SKM-1 (cell line): Measurements from ENCODE around the gene KCTD12.

Experiments used
- DNase-seq: peaks from one replicate; lab custom pipeline; 2025; ENCODE audit not compliant: unreplicated experiment; lab: John Stamatoyannopoulos, UW

The KCTD12 gene

GRCh38 chr13:76888421-76888820 lies 2.2 kb upstream of the KCTD12 start:
- no peak for DNase-seq

DNA sequence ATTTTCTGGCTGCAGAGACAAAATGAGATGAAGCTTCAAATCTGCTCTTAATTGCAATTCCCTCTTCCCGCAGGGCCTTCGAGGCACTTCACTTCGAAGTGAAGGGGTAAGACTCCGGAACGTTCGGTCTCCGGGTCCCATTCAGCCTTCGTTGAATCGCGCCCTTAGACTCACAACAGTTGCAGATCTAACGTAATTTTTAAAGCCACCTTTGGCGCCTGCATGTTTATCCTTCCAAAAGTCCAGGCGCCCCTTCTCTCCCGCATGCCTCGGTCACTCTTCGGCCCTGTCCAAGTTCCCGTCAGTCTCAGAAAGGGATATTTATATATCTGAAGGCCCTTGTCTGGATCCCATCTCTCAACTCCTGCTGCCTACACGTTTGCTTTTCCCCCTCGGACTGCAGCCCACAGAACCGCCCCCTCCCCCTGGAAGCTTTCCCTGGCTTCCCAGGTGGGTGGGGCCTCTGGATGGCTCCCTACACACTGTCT lies 915 bp upstream of the KCTD12 start:
- DNase-seq: no peak

DNA sequence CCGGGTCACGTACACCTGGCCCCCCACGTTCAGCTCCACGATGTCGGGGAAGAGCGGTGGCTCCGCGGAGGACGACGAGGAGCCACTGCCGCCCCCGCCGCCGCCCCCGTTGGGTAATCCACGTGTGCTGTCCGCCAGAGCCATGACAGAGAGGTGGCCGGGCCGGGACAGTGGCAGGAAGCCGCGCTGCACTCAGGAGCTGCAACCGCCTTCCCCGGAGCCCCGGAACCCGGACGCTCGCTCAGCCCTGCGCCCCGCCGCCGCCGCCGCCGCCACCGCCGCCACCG lies 257 bp downstream of the KCTD12 start:
- DNase-seq: no peak

DNA sequence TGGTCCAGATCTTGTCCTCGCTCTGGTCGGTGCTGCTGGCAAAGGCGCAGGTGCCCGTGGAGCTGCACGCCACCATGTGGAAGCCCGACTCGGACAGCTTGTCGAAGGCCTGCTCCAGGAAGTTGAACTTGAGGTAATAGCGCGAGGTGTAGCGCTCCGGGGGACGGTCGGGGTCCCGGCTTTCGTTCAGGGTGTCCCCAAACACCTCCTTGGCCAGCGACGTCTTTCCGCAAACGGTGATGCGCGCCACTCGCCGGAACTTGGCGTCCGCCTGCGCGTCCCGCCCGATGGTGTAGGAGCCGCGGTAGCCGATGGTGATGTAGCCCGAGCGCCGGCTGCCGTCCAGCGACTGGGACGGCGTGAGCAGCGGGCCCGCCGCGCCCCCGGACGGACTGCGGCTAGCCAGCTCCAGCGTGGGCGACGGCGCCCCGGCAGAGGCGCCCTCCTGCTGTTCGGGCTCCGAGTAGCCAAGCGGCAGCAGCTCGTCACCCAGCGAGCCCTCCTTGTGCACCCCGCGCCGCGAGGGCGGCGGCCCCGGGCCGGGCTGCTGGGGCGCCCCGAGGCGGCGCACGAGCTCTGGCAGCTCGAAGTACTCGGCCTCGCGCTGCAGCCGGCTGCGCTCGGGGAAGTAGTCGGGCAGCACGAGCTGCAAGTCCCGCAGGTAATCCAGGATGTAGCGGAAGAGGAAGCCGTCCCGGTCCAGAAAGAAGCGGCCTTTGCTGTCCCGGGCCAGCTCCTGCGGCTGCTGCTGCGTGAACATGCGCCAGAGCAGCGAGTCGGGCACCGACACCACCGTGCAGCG lies 801 bp downstream of the KCTD12 start:
- peak; percentile 55 for DNase-seq

DNA sequence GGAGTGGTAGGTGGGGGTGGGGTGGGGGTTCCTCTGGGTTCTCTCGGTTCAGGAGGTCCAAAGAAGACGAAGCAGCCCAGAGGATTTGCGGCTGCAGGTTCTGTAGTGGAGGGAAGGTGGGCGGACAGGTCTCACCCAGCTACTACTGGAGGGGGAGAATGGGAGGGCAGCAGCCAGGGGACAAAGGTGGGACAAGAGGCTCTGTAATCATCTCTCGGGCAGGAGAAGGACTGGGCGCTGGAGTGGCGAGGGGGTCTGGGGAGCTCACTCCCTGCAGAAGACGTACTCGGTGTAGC lies 1.4 kb downstream of the KCTD12 start:
- DNase-seq: no peak

DNA sequence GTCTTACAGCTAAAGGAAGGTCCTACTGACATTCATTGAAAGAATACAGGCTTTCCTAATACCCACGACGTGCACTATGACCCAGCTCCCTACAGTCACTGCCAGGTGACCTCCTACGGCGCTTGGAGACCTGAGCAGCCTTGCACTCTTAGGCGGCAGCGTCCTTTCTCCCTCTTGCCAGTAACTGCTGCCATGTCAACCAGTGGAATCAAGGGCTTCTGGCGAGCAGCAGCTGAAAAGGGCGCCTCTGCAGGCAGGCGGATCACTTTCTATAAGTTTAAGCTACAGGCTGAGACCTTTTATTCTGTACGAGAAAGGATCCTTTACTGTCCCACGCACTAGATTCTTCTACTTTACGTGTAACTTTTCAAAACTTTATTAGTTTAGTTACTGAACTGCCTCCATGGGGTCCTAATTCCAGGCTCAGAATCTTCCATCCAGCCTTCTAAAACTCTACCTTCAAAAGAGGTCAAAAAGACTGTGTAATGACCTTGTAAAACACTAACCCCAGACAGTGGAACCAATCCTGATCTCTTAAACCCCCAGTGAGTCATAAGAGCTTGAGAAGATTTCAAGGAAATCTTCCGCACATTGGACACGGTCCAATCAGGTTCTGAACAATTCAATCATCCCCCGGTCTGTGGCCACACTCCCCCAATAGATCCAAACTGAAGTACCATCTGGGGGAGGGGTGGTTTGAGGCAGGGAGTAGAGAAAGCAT lies 1.9 kb downstream of the KCTD12 start:
- no peak for DNase-seq

GRCh38 chr13:76883236-76883635 lies 3.0 kb downstream of the KCTD12 start:
- no peak for DNase-seq

- DNase-seq: peak; percentile 22
Measured at GRCh38 chr13:76882431-76882830, 3.8 kb downstream of the KCTD12 start.

DNA sequence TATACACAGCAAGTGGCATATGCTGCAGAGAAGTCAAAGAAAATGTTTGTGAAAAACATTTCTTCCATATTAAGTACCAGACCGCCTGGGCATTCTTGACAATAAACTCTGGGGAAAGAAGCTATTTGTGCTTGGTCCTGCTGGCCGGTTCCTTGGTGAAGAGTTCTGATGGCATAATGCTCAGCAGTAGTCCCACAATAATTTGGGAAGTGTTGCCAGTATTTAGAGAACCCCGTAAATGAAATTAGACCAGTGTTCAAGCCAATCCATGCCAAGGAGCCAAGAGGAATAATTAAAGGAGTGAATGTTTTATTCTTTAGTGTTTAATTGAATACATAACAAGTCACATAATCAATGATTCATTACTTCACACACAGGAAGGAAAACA lies 6.3 kb downstream of the KCTD12 start:
- no peak for DNase-seq

GRCh38 chr13:76879203-76879882 lies 6.9 kb downstream of the KCTD12 start:
- peak; percentile 99 for DNase-seq

DNA sequence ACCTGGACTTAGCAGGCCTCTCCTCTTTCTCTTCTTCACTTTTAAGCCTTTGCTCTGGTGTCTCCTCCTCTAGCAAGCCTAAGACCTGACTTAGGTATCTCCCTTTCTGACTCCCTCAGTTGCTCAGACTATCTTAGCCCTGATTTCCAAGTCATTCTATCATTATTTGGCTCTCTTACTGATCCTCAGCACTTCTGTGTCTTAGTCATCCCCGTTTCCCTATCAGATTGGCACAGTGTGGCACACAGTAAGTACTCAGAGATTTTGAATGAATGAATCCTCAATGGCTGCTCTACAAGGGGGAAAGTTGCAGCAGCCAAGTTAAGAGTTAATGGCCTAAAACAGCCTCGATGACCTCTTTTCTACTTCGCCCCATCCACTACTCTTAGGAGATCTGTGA lies 8.2 kb downstream of the KCTD12 start:
- DNase-seq: no peak

GRCh38 chr13:76875271-76875815 lies 10.9 kb downstream of the KCTD12 start:
- DNase-seq: no peak

GRCh38 chr13:76874479-76874878 lies 11.7 kb downstream of the KCTD12 start:
- DNase-seq: no peak

- no peak for DNase-seq
Measured at GRCh38 chr13:76873445-76873844, 12.8 kb downstream of the KCTD12 start.

DNA sequence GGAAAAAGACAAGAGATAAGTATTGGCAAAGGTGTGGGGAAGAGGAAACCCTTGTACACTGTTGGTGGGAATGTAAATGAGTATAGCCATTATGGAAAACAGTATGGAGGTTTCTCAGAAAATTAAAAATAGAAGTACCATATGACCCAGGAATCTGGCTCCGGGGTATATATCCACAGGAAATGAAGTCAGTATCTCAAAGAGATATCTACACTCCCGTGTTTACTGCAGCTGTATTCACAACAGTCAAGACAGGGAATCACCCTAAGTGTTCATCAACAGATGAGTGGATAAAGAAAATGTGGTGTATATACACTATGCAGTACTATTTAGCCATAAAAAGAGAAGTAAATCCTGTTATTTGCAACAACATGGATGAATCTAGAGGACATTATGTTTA lies 13.5 kb downstream of the KCTD12 start:
- DNase-seq: no peak

- DNase-seq: no peak
Measured at GRCh38 chr13:76871432-76871831, 14.8 kb downstream of the KCTD12 start.

DNA sequence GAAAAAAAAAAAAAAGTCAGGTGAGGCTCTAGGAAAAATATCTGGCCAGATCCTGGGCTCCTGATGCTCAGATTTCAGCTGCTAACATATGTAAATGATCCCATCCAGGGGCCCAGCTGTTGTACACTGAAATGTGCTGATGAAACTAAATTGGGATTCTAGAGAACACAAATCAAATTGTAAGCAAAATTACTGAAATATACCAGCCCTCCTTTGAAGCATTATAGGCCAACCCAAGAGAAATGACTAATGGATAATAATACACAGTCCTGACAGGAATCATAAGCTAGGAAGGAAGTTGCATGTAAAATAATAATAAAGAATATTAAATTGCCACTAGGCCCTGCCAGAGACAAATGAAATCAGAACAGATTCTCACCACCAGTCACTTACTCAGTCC lies 17.8 kb downstream of the KCTD12 start:
- DNase-seq: no peak

GRCh38 chr13:76865996-76866503 lies 20.2 kb downstream of the KCTD12 start:
- no peak for DNase-seq

GRCh38 chr13:76865109-76865508 lies 21.1 kb downstream of the KCTD12 start:
- no peak for DNase-seq

DNA sequence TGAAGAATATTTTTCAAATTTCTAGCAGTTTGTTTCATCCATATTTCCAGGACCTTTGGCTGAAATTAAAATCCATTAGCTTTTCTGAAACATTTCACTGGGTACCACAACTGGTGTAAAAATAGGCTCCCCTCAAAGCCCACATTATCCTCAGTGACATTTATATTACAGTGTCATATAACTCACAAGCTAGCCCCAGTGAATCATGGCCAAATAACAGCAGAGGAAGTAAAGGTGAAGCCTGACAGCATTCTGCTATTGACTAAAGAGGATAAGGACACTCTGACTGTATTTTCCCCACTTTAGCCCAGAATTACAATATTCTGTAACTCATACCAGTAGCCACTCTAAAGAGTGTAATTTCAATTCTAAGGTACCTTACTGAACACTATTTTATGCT lies 21.9 kb downstream of the KCTD12 start:
- no peak for DNase-seq

- DNase-seq: no peak
Measured at GRCh38 chr13:76863022-76863421, 23.2 kb downstream of the KCTD12 start.

DNA sequence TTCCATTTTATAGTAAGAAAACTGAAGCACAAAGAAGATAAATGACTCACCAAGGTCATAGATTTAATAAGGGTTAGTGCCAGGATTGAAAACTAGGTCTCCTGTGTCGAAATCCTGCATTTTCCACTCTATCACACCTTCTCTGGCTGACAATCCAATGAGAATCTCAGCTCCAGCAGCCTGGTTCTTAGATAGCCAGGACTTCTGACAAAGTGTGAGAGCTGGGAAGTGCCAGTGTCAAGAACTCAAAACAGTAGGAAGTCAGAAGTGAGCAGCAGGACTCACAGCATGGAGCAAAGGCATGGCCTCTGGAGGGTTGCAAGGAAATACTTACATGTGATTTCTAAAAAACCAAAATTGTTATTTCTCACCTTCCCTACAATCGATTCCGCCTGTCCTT lies 24.3 kb downstream of the KCTD12 start:
- no peak for DNase-seq
